NCI-H82 (cell line): ENCODE measurements around the gene SDCCAG8.
A peak's percentile ranks its signal among the peaks of the same experiment; 100 is the strongest.
"Not testable (repeated sequence)": the region's sequence is repeated elsewhere in the genome, so short reads cannot be mapped to it uniquely, and the experiment has no call there.

Experiments
- DNase-seq: peaks from one replicate; lab custom pipeline; 2025; lab: John Stamatoyannopoulos, UW

Gene SDCCAG8

GRCh38 chr1:243335292-243335691 is 79.5 kb downstream of the SDCCAG8 start:
- no peak for DNase-seq

- DNase-seq: no peak
Observed at GRCh38 chr1:243336163-243336562, 80.3 kb downstream of the SDCCAG8 start.

GRCh38 chr1:243338848-243339247 is 83.0 kb downstream of the SDCCAG8 start:
- DNase-seq: not testable (repeated sequence)

- DNase-seq: no peak
Observed at GRCh38 chr1:243341074-243341473, 85.2 kb downstream of the SDCCAG8 start.

GRCh38 chr1:243343970-243344937 is 88.4 kb downstream of the SDCCAG8 start:
- DNase-seq: peak; percentile 89

GRCh38 chr1:243345205-243345604 is 89.4 kb downstream of the SDCCAG8 start:
- peak; percentile 41 for DNase-seq

- no peak for DNase-seq
Observed at GRCh38 chr1:243346016-243346415, 90.2 kb downstream of the SDCCAG8 start.

GRCh38 chr1:243346468-243346867 is 90.6 kb downstream of the SDCCAG8 start:
- DNase-seq: no peak

GRCh38 chr1:243348331-243348730 is 92.5 kb downstream of the SDCCAG8 start:
- DNase-seq: no peak

GRCh38 chr1:243349128-243349527 is 93.3 kb downstream of the SDCCAG8 start:
- DNase-seq: no peak

- no peak for DNase-seq
Observed at GRCh38 chr1:243351337-243351736, 95.5 kb downstream of the SDCCAG8 start.

- peak; percentile 38 for DNase-seq
Observed at GRCh38 chr1:243354511-243355153, 98.8 kb downstream of the SDCCAG8 start.

- DNase-seq: no peak
Observed at GRCh38 chr1:243363832-243364231, 108.0 kb downstream of the SDCCAG8 start.

GRCh38 chr1:243364330-243364729 is 108.5 kb downstream of the SDCCAG8 start:
- no peak for DNase-seq

GRCh38 chr1:243364866-243365265 is 109.0 kb downstream of the SDCCAG8 start:
- no peak for DNase-seq

GRCh38 chr1:243367314-243367713 is 111.5 kb downstream of the SDCCAG8 start:
- DNase-seq: no peak

- DNase-seq: no peak
Observed at GRCh38 chr1:243374412-243374811, 118.6 kb downstream of the SDCCAG8 start.

- no peak for DNase-seq
Observed at GRCh38 chr1:243375596-243375995, 119.8 kb downstream of the SDCCAG8 start.

GRCh38 chr1:243378669-243379068 is 122.8 kb downstream of the SDCCAG8 start:
- peak; percentile 53 for DNase-seq

- DNase-seq: no peak
Observed at GRCh38 chr1:243379208-243379607, 123.4 kb downstream of the SDCCAG8 start.

- no peak for DNase-seq
Observed at GRCh38 chr1:243379706-243380105, 123.9 kb downstream of the SDCCAG8 start.

- DNase-seq: no peak
Observed at GRCh38 chr1:243388276-243388675, 132.4 kb downstream of the SDCCAG8 start.

GRCh38 chr1:243390162-243390791 is 134.4 kb downstream of the SDCCAG8 start:
- DNase-seq: no peak
